MM.1S (cell line): ENCODE measurements around the gene WDPCP.

Source experiments
- CTCF ChIP-seq: fragments of 300-600 bp; sonication (generic); IDR thresholded peaks from 2 replicates; pipeline ENCODE4 v1.5.1; 2016; ENCODE audit warnings: antibody characterized with exemption, low read length, mixed read lengths
- EZH2 ChIP-seq: fragments of 300-600 bp; sonication (generic); optimal IDR thresholded peaks from 2 replicates; pipeline ENCODE3; 2017; ENCODE audit warnings: low read depth, mild to moderate bottlenecking, antibody characterized with exemption, low read length, mixed read lengths
- EZH2phosphoT487 ChIP-seq: fragments of 300-600 bp; sonication (generic); IDR thresholded peaks from 2 replicates; pipeline ENCODE4 v1.6.1; 2018; ENCODE audit warnings: antibody characterized with exemption, low read length

DNA sequence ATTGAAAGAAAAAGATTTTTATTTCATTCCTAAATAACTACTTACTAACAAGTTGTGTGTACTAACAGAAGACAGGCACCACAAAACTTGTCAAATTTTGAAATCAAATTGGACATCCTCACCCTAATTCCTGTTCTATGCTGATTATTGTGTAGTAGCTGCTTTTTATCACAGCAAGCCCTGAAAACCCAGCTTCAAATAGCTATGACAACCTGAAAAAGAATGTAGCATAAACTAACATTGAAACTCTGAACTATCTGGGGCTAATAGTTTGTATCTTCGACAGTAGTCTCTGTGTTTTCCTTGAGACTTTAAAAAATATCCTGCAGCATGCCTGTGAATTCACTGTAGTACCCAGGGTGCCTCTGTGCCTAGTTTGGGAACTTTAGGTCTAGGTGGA is 122.6 kb downstream of the WDPCP start:
- no peak for TF ChIP-seq CTCF
- TF ChIP-seq EZH2, result no peak
- TF ChIP-seq EZH2phosphoT487, result no peak
